Stimulated activated CD8-positive, alpha-beta memory T cell treated with anti-CD3 and anti-CD28 coated beads, Interleukin-12 subunit alpha, Interleukin-12 subunit beta, amount 100 ng/mL, for 4 hours (primary cell): ENCODE results near the gene EXOC5.

Experiments used
- DNase-seq: peaks from one replicate; pipeline ENCODE4 v3.0.0-alpha.2; 2020; ENCODE audit warnings: low read depth

EXOC5 gene

DNA sequence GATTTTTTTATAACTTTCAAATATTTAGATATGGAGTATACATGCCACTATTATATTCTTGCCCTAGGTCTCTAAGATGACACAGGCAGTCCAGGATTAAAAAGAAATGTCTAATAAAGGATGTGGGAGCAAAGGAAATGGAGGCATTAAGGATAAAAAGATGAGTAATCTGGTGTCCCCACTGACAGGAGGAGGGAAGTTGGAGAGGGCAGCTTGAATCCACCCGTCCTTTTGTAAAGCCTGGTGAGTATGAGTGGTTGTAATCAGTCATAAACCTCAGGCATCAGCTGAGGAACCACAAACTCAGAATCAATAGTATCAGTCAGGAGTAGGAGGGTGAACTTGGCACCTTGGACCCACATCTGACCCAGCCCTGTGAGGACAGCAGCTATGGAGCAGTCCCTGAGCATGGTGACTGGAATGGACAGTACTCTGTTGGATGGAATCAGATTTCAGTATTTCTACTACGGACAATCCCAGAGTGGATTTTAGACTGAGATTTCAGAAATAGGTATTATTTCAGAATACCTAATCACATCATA lies 100.5 kb downstream of the EXOC5 start:
- no peak for DNase-seq

DNA sequence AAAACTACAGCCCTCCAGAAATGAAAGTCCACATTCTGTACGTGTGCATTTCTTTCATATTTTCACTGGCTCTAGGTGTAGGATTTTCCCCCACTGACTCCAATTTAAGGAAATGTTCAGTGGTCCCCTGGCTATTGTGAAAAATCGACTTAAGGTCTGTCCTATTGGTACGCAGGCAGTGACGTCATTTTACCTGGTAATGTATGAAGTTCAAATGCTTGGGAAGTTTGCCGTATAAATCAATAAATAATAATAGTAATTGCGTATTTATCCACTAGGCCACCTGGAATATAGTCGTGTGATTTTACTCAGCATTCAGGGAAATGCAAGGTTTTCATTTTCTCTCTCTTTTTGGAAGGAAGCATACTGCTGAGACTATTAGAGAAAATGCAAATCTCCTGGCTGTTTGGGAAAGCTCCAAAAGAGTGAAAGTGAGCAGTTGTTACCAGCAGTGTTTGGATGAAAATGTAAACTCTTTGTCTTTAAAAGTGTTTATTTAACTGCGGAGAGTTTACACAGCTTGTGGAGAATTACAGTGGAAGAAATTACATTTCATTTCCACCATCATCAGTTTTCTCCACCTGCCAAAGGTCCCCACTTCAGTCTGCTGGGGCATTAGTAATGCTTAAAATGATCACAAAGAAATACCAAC lies 107.0 kb downstream of the EXOC5 start:
- DNase-seq: no peak

DNA sequence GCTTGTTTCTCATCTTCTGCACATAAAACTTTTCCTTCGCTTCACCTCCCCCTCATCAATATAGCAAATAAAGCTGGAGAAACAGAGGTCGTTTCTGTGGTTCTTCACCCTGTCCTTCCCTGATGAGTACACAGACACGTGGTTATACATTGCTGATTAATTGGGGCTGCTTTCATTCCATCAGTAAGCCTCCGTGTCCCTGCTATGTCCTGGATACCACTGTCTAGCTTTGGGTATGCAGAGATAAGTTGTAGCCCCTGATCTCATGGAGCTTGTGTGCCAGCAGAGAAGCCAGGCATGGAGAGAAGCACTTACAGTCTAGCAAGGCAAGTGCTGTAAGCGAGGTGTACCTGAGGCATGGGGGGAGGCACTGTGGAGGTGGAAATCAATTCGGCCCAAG lies 108.4 kb downstream of the EXOC5 start:
- DNase-seq: no peak

DNA sequence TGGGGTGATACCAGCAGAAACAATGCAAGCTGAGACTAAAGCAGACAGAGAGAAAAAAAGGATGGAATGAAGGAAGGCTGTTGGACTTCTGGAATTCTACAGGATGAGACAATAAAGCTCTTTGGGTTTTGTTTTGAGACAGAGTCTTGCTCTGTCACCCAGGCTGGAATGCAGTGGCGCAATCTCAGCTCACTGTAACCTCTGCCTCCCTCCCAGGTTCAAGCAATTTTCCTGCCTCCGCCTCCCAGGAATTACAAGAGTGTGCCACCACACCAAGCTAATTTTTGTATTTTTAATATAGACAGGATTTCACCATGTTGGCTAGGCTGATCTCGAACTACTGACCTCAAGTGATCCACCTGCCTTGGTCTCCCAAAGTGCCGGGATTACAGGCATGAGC lies 115.4 kb downstream of the EXOC5 start:
- no peak for DNase-seq
